ENCODE measurements around the gene OTOS. TPM values are rescaled to one million over a fixed set of nuclear protein-coding genes. Genes with fewer than 3 reads are reported as not detected.

OTOS gene
- total and polyA plus RNA-seq, 7 donors, result 0.20 TPM; not detected in 6

- 94 to 96% (median 94%) methylated on average over 14 of the region's 14 CpGs for WGBS, 3 donors
- Histone ChIP-seq H3K27ac (no peak overlapping the region), H3K36me3 (ENCODE audit: insufficient read depth in 1 of 2, low read depth in 1 of 2) (peaks cover 4 to 35% of the 10 kb centered on the region in 2 donors), H3K4me3 (no peak overlapping the region), H3K27me3 (ENCODE audit: insufficient read depth in 3 of 3, low read length in 2 of 3) (no peaks in the 10 kb centered on the region), H3K4me1 (peaks cover 13% of the 10 kb centered on the region), H3K9me3 (no peaks in the 10 kb centered on the region)
- intact Hi-C loops (cut with DNase I), result no loop called here
- DNase-seq, result peak in 1 of 2 donors; percentile 40
- ATAC-seq, result no peak
- TF ChIP-seq CTCF (IDR thresholded peaks at IDR 0.05), result no peak
These were observed 14.7 kb downstream of the OTOS start for GRCh38 chr2:240125742-240126141.

GRCh38 chr2:240124651-240125030 lies 15.8 kb downstream of the OTOS start:
- Histone ChIP-seq H3K4me1 (peaks cover 13% of the 10 kb centered on the region), H3K4me3 (no peak overlapping the region), H3K27me3 (ENCODE audit: insufficient read depth in 3 of 3, low read length in 2 of 3) (no peaks in the 10 kb centered on the region), H3K9me3 (no peaks in the 10 kb centered on the region), H3K36me3 (ENCODE audit: insufficient read depth in 1 of 2, low read depth in 1 of 2) (peaks cover 4 to 24% of the 10 kb centered on the region in 2 donors), H3K27ac (no peak overlapping the region)
- intact Hi-C loops (cut with DNase I), result no loop called here
- 89 to 97% (median 95%) methylated on average over 8 of the region's 8 CpGs for WGBS, 3 donors
- no peak for TF ChIP-seq CTCF (IDR thresholded peaks at IDR 0.05)
- DNase-seq, result no peak
- ATAC-seq, result no peak

- H3K27ac ChIP-seq, result no peak overlapping the region
- H3K4me1 ChIP-seq, result peaks cover 12% of the 10 kb centered on the region
- no peaks in the 10 kb centered on the region for H3K9me3 ChIP-seq
- TF ChIP-seq CTCF (IDR thresholded peaks at IDR 0.05), result no peak
- H3K27me3 ChIP-seq (ENCODE audit: insufficient read depth in 3 of 3, low read length in 2 of 3), result no peaks in the 10 kb centered on the region
- DNase-seq (peak; percentile 3 to 32), ATAC-seq (no peak)
- H3K36me3 ChIP-seq (ENCODE audit: insufficient read depth in 1 of 2, low read depth in 1 of 2), result peaks cover 0 to 19% of the 10 kb centered on the region in 2 donors
- intact Hi-C loops (cut with DNase I), result no loop called here
- no peak overlapping the region for H3K4me3 ChIP-seq
- 88 to 91% (median 91%) methylated on average over 24 of the region's 24 CpGs for WGBS, 3 donors
These were observed 16.4 kb downstream of the OTOS start for GRCh38 chr2:240123821-240124650.

- H3K4me1 ChIP-seq, result no peaks in the 10 kb centered on the region
- no peaks in the 10 kb centered on the region for H3K27me3 ChIP-seq (ENCODE audit: insufficient read depth in 3 of 3, low read length in 2 of 3)
- H3K27ac ChIP-seq, result no peak overlapping the region
- no peak for TF ChIP-seq CTCF (IDR thresholded peaks at IDR 0.05)
- 47 to 60% (median 54%) methylated on average over 11 of the region's 11 CpGs for WGBS, 3 donors
- intact Hi-C loops (cut with DNase I), result no loop called here
- H3K9me3 ChIP-seq, result no peaks in the 10 kb centered on the region
- DNase-seq (peak; percentile 5 to 14), ATAC-seq (no peak)
- peaks cover 0 to 9% of the 10 kb centered on the region in 2 donors for H3K36me3 ChIP-seq (ENCODE audit: insufficient read depth in 1 of 2, low read depth in 1 of 2)
- H3K4me3 ChIP-seq, result no peak overlapping the region
These were observed 18.8 kb downstream of the OTOS start for GRCh38 chr2:240121675-240122074.

All from psoas muscle (tissue), 8 donors.